WI38 (cell line): ENCODE results near the gene PKD1L1.

ENCODE experiments used
- H3K4me3 ChIP-seq: 2 replicates; pipeline ENCODE4 v1.5.1; 2011; ENCODE audit warnings: low read depth, mild to moderate bottlenecking, control low read depth, low read length
- TF ChIP-seq, protein P1 (sequence below): IDR thresholded peaks from 2 replicates; pipeline ENCODE4 v1.5.1; 2012; ENCODE audit warnings: low read depth, mild to moderate bottlenecking, control low read depth, low read length

The PKD1L1 gene

DNA sequence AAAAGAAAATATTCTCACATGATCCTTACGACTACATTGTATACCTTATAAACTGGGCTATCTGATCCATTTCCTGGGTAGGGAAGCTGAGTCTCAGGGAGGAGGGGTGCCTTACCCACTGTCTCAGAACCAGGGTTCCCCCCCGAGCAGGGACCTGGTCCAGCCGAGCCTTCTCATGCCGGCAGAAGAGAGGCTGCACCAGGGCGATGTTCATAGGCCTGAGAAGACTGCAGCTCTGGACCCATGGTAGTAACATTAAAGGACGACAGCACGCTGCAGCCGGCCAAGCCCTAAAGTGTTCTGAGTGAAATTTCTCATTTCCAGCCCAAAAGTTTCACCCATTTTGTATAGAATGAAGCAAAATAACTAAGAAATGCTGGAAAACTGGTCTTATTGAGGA lies 203.4 kb downstream of the PKD1L1 start:
- TF ChIP-seq, protein P1, sequence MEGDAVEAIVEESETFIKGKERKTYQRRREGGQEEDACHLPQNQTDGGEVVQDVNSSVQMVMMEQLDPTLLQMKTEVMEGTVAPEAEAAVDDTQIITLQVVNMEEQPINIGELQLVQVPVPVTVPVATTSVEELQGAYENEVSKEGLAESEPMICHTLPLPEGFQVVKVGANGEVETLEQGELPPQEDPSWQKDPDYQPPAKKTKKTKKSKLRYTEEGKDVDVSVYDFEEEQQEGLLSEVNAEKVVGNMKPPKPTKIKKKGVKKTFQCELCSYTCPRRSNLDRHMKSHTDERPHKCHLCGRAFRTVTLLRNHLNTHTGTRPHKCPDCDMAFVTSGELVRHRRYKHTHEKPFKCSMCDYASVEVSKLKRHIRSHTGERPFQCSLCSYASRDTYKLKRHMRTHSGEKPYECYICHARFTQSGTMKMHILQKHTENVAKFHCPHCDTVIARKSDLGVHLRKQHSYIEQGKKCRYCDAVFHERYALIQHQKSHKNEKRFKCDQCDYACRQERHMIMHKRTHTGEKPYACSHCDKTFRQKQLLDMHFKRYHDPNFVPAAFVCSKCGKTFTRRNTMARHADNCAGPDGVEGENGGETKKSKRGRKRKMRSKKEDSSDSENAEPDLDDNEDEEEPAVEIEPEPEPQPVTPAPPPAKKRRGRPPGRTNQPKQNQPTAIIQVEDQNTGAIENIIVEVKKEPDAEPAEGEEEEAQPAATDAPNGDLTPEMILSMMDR = no peak
- no peak overlapping the region for H3K4me3 ChIP-seq

DNA sequence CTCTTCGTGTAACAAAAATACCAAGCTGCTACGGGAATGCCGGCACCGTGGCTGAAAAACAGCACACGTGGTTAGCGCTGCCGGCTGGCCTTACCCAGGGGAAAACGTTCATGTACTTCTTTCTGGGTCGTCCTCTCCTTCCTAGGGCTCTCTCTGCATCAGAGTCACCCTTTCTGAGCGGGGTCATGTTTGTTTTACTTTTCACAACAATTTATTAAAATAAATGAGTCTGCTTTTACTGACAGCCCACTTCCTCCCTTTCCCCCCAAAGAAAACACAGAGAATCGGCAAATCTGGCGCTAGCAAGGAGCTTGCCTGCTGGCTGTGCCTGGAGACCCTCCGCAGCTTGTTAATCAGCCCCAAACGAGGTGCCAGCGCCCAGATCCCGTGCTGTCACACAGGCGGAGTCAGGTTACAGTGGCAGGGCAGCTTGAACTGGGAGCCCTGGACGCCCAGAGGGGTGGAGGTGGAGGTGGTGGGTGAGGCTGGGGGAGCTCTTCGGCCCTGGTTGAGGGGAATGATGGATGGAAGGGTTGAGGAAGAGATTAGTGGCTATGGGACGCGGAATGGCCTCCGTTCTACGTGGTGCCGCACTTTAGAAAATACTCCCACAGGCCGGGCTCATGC lies 204.2 kb downstream of the PKD1L1 start:
- TF ChIP-seq, protein P1 = no peak
- no peak overlapping the region for H3K4me3 ChIP-seq

DNA sequence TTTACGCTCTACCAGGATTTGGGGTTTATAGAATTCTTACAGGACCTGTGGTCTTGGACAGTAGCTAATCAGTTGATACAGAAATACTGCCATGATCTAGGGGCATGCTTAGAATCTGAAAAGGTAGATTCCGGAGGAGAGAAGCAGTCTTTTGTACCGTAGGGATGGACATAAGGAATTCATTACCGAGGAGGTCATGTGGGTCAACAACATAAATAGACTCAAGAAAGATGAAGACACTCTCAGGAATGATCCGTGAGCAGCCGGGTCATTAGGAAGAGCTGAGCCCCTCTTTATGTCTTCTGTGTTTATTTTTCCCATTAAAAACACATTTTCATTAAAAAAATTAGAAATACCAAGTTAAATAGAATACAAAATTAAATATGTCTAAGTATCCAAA lies 206.3 kb downstream of the PKD1L1 start:
- TF ChIP-seq, protein P1 = no peak
- H3K4me3 ChIP-seq = no peak overlapping the region

DNA sequence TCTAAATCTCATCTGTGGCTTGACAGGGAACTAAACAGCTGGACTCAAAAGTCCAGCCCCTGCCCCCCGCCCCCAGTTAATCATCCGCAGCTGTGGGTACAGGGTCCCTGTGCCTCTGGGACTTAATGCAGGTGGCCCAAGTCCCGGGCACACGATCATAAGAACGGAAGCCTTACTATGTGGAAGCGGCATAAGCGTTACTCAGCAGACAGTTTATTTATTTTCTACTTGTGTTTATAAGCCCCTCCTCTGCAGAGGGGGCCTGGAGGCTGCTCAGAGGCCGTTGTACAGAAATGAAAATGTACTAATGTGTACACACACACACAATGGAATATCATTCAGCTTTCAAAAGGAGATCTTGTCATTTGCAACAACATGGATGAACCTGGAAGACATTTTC lies 208.4 kb downstream of the PKD1L1 start:
- TF ChIP-seq, protein P1 = no peak
- H3K4me3 ChIP-seq = no peak overlapping the region

DNA sequence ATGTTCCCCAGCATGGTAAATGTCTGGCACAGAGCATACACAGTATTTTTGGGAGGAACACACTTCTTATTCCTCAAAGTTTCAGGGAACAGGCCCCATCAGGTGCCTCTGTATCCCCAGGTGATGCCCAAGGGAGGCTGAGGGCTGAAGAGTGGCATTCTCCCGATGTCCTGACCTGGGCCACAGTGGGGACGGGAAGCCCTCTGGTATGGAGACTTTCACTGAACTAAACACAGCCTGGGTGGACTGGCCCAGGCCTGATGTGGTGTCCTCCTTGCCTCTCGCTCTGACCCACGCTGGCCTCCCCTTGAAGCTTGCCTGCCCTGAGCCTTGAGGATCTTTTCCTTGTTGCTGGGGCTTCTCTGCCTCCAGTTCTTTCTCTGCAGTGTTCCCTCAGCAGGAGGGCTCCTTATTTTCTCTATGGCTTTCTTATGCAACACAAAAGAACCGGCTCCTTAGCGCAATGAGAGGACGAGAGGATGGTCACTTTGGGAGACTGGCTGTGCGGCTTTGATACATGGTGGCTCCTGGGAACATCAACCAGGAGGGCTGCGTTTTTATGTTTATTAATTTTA lies 208.9 kb downstream of the PKD1L1 start:
- TF ChIP-seq, protein P1 = no peak

DNA sequence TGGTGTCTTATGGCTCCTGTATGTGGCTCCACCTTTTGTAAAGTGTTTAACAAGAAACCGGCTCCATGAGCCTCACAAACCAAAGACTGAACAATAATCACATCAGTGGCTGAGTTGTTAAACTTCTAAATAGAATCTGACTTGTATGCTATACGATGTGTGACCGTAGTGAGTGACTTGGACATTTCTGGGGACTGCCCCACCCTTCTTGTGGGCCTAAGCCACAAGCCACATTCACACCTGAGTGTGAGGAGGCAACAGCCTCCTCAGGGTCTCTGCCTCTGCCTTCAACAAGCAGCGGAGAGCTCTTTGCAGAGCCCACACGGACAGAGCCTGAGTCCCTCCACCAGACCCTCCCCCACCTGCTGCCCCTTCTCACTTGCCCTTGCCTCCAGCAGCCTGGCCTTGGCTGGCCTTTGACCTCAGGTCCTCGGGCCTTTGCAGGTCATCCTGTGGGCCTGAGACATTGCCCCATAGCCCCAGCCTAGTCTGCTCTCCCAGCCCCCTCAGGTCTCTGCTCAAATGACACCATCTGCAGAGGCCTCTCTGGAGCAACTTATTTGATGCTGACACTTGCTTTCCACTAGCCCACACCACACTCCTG lies 209.6 kb downstream of the PKD1L1 start:
- no peak overlapping the region for H3K4me3 ChIP-seq
- TF ChIP-seq, protein P1 = no peak

More for the DNA sequence above, 208.9 kb downstream of the PKD1L1 start:
- H3K4me3 ChIP-seq = no peak overlapping the region

DNA sequence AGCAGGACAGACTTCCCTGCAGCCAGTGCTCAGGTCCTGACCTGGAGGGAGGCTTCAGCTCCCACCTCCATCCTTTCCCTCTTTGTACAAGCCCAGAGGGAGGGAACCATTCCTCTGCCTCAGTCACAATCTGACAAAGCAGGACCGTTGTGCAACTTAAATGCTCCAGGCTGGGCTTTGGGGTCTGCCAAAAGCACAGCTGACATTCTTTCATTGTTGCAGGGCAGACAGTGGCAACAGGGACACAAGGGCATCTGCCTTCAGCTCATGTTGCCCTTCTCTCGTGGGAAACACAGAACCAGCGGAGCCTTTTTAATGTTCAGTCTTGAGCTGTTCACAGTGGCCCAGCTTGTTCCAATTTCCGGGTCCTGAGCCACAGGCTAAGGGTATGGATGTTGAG lies 210.7 kb downstream of the PKD1L1 start:
- H3K4me3 ChIP-seq = no peak overlapping the region
- TF ChIP-seq, protein P1 = no peak
